Glomerular visceral epithelial cell (primary cell): Measurements from ENCODE around the gene DYNLT4.
"Not testable (repeated sequence)": the region's sequence is repeated elsewhere in the genome, so short reads cannot be mapped to it uniquely, and the experiment has no call there.

Experiments used
- DNase-seq: peaks from one replicate; pipeline ENCODE4 v3.0.0-alpha.2; 2016; ENCODE audit errors: extremely low spot score

Gene DYNLT4

GRCh38 chr1:44808938-44809917, 2.1 kb upstream of the DYNLT4 start:
- peak; percentile 31 for DNase-seq

DNA sequence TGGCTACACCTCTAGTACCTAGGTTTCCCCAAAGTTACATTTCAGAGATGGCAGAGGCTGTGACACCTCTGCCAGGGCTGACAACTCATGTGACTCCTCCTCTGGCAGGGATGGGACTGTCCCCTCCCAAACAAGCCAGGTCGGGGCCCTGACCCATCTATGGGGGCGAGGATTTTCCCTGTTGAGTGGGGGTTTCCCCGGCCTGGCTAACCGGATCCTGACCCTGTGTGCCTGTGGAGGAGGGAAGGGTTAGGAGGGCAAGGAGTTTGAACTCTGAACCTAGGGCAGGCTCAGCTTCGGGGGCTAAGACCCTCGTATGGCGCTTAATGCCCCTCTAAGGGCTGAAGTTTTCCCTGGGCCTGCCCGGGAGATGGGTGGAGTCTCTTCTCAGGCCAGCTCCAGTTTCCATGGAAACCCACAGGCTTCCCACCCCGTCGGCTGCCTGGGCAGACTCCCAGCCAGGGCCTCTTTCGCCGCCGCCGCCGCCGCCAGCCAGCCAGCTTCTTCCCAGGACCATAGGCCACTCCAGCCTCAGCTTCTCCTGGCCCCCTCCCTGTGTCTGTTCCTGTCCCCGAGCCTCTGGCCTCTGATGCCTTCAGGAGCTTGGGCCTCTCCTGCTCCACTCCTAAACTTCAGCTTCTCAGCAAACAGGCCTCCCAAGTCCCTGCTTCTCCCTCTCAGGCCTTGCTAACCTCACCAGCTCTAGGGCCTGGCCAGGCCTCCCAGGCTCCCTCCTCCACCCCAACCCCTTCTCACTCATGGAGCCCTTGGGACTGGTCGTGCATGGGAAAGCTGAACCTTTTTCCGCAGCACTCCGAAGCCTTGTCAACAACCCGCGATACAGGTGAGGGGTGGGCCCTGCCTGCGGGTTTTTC, 1.1 kb upstream of the DYNLT4 start, which contains the start of gene BTBD19:
TSS of gene BTBD19 (plus strand) at position 461 of the 875 bp plus-strand sequence. CDS start at position 759, 298 bp downstream.
- peak; percentile 91 for DNase-seq

GRCh38 chr1:44807364-44808062, 362 bp upstream of the DYNLT4 start:
- peak; percentile 100 for DNase-seq

GRCh38 chr1:44806025-44806703, 987 bp downstream of the DYNLT4 start:
- no peak for DNase-seq

DNA sequence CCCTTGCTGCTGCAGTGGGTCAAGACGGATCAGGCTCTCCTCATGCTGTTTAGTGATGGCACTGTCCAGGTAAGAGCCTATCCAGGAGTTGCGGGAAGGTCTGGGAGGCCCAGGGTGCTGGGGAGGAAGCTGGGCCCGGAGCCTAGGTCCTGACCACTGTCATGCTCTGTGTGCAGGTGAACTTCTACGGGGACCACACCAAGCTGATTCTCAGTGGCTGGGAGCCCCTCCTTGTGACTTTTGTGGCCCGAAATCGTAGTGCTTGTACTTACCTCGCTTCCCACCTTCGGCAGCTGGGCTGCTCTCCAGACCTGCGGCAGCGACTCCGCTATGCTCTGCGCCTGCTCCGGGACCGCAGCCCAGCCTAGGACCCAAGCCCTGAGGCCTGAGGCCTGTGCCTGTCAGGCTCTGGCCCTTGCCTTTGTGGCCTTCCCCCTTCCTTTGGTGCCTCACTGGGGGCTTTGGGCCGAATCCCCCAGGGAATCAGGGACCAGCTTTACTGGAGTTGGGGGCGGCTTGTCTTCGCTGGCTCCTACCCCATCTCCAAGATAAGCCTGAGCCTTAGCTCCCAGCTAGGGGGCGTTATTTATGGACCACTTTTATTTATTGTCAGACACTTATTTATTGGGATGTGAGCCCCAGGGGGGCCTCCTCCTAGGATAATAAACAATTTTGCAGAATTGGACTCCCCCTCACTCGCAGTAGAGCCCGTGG, 1.7 kb downstream of the DYNLT4 start:
- DNase-seq, result no peak

DNA sequence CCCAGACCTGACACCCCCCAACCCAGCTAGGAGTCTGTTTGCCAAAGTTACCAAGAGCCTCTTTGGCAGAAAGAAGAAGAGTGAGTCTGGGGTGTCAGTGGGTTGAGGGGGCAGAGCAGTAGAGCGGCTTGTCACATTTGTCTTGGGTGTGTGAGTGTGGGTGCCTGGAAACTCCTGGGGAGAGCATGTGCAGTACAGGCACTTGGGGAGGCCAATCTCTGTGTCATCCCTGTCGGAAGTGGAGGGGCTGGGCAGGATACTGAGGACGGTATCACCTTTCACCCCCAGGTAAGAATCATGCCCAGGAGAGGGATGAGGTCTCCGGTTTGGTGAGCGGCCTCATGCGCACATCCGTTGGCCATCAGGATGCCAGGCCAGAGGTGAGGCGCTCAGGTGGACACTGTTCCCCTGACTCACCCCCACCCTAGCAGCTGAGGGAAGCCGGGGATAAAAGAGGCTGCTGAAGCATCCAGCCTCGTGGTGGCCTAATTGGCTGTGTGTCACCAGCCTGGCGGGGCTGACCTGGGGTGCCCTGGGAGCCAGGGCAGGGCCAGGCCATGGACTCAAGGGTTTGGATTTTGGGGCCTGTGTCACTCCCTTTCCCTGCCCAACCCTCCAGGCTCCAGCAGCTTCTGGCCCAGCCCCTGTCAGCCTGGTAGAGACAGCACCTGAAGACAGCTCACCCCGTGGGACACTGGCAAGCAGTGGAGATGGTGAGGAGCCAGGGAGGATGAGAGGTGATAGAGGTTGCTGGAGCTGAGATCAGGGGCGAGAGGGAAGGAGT, 3.6 kb downstream of the DYNLT4 start:
- DNase-seq, result no peak

- no peak for DNase-seq
Measured at GRCh38 chr1:44803062-44803311, 4.2 kb downstream of the DYNLT4 start.

DNA sequence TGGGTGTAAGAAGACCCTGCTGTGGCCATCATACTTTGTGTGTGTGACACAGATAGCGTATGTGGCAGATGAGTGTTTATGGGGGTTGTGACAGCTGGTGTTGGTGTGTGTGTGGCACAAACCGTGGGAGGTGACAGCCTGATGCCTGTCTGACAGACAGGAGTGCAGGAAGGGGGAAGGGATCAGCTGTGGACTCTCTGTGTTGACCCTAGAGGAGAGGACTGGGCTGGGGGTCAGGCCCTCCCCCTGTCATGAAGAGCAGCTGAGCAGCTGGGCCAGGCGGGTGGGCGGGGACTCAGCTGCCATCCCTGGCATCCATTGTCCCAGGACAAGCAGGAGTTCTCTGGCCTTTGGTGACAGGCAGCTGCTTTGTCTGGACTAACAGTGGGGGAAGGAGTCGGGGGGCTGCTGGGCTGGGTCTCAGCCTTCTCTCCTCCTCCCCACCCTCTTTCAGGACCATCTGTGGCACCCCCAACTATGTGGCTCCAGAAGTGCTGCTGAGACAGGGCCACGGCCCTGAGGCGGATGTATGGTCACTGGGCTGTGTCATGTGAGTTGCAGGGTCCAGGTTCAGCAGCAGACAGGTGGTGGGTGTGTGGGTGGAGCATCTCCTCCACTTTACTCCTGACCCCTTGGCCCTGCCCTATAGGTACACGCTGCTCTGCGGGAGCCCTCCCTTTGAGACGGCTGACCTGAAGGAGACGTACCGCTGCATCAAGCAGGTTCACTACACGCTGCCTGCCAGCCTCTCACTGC, 4.7 kb downstream of the DYNLT4 start:
- no peak for DNase-seq

DNA sequence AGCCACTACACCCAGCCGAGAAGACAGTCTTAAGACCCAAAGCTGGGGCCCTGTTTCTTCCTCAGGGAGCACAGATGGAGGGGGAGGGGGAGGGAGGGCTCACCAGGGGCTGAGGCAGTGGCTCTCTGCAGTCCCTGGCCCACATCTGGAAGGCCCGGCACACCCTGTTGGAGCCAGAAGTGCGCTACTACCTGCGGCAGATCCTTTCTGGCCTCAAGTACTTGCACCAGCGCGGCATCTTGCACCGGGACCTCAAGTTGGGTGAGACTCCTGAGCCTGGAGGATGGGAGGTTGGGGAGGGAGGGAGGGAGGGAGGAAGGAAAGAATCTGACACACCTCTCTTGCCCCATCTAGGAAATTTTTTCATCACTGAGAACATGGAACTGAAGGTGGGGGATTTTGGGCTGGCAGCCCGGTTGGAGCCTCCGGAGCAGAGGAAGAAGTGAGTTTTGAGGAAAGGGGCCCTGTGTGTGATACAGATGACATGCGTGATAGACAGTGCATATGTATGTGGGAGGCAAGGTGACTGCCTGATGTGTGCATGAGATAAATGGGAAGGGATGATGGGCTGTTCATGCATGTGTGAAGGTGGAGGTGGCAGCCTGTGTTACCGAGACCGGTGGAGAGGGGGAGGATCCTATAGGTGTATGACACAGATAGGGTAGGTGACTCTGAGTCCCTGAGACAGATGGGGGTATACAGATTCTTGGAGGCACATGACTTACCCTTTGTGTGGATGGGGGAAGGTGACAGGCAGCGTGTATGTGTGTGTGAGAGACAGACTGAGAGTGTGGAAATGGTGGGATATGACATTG, 5.5 kb downstream of the DYNLT4 start:
- no peak for DNase-seq

DNA sequence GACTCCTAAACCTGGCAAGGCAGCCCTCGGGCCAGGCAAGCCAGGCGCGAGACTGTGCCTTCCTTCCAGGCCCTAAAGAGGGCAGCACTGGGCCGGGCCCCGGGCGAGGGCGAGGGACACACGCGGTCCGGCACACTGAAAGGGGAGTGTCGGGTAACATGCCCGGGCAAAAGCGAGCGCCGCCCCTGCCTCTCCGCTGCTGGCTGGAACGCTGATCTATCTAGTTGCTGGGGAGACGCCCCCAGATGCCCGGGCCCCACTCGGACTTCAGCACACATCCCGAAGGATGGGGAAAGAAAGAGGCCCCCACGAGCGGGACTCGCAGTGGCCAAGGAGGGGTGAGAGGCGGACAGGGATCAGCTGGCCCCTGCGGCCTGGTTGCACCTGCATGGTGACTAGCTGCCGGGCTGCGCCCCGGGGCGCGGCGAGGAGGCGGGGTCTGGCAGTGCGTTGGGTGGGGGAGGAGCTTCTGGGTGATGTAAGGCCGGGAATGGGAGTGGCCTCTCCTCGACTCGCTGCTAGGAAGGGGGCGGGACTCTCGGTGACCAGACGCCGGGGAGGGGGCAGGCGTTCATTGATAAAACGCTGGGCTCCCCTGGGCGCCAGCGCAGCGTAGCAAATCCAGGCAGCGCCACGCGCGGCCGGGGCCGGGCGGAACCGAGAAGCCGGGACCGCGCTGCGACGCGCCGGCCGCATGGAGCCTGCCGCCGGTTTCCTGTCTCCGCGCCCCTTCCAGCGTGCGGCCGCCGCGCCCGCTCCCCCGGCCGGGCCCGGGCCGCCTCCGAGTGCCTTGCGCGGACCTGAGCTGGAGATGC, 7.2 kb downstream of the DYNLT4 start, which contains the start of gene PLK3:
TSS of gene PLK3 (plus strand) at position 608 of the 815 bp plus-strand sequence. CDS start at position 695, 87 bp downstream.
- DNase-seq, result peak; percentile 99

- DNase-seq, result no peak
Measured at GRCh38 chr1:44798481-44799365, 8.4 kb downstream of the DYNLT4 start.

GRCh38 chr1:44797886-44798285, 9.3 kb downstream of the DYNLT4 start:
- not testable (repeated sequence) for DNase-seq

- DNase-seq, result no peak
Measured at GRCh38 chr1:44792736-44793502, 14.2 kb downstream of the DYNLT4 start.

DNA sequence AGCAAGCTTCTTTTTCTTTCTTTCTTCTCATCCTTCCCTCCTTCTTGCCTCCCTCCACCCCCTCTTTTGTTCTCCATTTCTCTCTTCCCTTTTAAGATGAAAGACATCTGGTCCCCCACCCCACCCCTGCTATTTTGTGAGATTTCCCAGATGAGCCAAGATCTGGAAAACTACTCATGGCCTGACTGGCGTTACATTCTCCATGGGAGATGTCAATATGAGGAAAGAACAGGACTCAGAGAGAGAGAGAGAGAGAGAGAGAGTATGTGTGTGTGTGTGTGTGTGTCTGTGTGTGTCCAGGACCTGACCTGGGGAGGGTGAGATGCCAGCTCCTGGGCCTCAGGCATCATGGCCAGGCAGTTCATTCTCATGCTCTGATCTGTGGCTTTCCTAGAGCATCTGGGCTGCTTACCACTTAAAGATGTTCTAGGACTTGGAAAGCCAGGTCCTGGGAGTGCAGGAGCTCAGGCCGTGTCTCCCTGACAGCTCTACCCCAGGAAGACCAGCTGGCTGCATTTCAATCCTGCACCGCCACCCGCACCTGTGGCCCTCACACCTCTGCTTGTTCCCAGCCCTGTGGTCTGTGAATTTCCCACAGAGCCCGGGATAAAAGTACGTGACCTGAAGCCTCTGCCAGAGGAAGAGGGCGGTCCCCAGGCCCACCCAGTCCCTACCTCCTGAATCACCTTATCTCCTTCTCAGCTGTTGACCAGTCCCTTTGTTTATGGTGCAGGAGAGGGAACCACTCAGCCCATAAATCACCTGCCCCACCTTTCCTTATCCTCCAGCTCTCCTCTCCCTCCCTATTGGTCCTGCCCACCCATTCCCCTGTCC, 16.0 kb downstream of the DYNLT4 start:
- no peak for DNase-seq
